ENCODE measurements around the gene ARL10.

DNA sequence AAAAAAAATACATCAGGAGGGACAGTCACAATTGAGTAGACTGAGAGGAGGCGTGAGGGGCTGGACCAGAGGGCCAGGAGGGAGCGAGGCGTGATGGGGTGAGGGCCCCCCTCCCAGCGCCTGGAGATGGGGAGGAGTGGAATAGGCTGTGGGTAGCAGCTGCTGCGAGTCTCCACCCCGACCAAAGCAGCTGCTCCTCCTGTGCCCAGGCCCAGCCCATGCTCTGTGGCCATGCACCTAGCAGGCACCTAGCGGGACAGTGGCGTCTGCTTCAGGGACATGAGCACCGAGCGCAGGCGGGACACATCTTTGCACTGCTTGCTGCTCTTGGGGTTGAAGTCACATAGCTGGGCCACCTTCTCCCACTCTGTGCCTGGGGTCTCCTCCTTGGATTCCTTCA is 27.2 kb downstream of the ARL10 start:
- TF ChIP-seq, protein P1, sequence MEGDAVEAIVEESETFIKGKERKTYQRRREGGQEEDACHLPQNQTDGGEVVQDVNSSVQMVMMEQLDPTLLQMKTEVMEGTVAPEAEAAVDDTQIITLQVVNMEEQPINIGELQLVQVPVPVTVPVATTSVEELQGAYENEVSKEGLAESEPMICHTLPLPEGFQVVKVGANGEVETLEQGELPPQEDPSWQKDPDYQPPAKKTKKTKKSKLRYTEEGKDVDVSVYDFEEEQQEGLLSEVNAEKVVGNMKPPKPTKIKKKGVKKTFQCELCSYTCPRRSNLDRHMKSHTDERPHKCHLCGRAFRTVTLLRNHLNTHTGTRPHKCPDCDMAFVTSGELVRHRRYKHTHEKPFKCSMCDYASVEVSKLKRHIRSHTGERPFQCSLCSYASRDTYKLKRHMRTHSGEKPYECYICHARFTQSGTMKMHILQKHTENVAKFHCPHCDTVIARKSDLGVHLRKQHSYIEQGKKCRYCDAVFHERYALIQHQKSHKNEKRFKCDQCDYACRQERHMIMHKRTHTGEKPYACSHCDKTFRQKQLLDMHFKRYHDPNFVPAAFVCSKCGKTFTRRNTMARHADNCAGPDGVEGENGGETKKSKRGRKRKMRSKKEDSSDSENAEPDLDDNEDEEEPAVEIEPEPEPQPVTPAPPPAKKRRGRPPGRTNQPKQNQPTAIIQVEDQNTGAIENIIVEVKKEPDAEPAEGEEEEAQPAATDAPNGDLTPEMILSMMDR (IDR thresholded peaks at IDR 0.05) = no peak
- no peak for TF ChIP-seq POLR2A (IDR thresholded peaks at IDR 0.05)
